Stimulated activated naive CD8-positive, alpha-beta T cell treated with anti-CD3 and anti-CD28 coated beads, Interleukin-15, Interleukin-2, amounts not matched to agents 100 ng/mL and 50 ng/mL, for 24 hours (primary cell): ENCODE measurements around the gene DPF3.

ENCODE experiments used
- H3K27ac Mint-ChIP-seq: one replicate; pipeline ENCODE4 v1.8.0; 2021; ENCODE audit warnings: mild to moderate bottlenecking, mixed read lengths
- H3K27me3 Mint-ChIP-seq: one replicate; pipeline ENCODE4 v1.8.0; 2021; ENCODE audit warnings: mixed read lengths
- H3K36me3 Mint-ChIP-seq: one replicate; pipeline ENCODE4 v1.8.0; 2021; ENCODE audit warnings: low read depth, mixed read lengths
- H3K4me1 Mint-ChIP-seq: one replicate; pipeline ENCODE4 v1.8.0; 2021; ENCODE audit warnings: low read depth, mixed read lengths
- H3K4me3 Mint-ChIP-seq: one replicate; pipeline ENCODE4 v1.8.0; 2021; ENCODE audit warnings: mild to moderate bottlenecking, mixed read lengths
- H3K9me3 Mint-ChIP-seq: one replicate; pipeline ENCODE4 v1.8.0; 2021; ENCODE audit warnings: mixed read lengths

Gene DPF3

GRCh38 chr14:72573725-72574417 is 320.0 kb downstream of the DPF3 start:
- Mint-ChIP-seq H3K4me1 (peaks cover 8% of the 10 kb centered on the region), H3K27me3 (peaks cover 19% of the 10 kb centered on the region), H3K4me3 (no peak overlapping the region), H3K9me3 (peaks cover 4% of the 10 kb centered on the region), H3K27ac (no peak overlapping the region), H3K36me3 (no peaks in the 10 kb centered on the region)
